GM10266 (cell line): ENCODE results near the gene PAF1.
"Not testable (repeated sequence)": the region's sequence is repeated elsewhere in the genome, so short reads cannot be mapped to it uniquely, and the experiment has no call there.

Experiments
- DNase-seq: peaks from one replicate; pipeline ENCODE4 v3.0.0; 2012; ENCODE audit errors: extremely low spot score
- CTCF ChIP-seq: IDR thresholded peaks from 2 replicates; pipeline ENCODE4 v1.5.1; 2012; ENCODE audit warnings: mild to moderate bottlenecking, low read depth; ENCODE audit not compliant: control insufficient read depth, insufficient read depth; ENCODE audit errors: missing control alignments

The PAF1 gene

DNA sequence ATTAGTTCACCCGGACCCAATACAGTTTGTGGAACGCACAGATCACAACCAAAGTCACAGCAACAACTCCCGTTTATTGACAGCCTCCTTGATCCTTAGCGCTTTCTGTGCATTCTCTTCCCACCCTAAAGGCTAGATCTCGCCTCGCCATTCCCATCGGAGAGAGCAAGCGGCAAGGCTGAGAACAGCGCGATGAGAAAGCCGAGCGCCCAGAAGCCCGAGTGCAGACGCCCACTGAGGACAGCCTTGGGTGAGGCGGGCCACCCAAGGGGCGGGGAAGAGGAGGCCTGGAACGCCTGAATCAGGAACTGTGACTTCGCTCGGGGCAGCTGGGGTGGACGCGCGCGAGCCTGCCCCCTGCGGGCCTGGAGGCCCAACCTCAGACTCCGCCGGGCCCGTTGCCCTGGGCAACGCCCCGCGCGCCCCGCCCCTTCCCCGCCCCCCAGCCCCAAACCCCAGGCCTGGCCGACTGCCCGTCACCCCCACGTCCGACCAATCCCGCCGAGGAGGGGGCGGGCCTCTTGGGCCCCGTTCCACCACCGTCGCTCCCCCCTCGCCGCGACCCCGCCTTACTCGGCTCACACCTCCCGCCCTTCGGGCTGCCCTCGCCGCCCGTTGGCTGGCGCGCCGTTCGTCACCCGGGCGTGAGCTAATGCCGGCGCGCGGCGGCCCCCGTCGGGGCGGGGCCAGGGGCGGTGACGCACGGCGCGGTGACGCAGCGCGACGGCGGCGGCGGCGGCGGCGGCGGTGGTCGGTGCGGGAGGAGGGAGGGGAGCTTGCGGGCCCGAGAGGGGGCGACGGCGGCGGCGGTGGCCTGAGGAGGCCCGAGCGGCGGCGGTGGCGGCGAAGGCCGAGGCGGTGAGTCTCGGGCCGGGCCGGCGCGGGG is 48.9 kb downstream of the PAF1 start, which contains the start of gene SAMD4B:
TSS of gene SAMD4B (plus strand) at position 703 of the 886 bp plus-strand sequence. CDS start 14,473 bp downstream, outside the sequence.
- peak; percentile 85 for TF ChIP-seq CTCF

DNA sequence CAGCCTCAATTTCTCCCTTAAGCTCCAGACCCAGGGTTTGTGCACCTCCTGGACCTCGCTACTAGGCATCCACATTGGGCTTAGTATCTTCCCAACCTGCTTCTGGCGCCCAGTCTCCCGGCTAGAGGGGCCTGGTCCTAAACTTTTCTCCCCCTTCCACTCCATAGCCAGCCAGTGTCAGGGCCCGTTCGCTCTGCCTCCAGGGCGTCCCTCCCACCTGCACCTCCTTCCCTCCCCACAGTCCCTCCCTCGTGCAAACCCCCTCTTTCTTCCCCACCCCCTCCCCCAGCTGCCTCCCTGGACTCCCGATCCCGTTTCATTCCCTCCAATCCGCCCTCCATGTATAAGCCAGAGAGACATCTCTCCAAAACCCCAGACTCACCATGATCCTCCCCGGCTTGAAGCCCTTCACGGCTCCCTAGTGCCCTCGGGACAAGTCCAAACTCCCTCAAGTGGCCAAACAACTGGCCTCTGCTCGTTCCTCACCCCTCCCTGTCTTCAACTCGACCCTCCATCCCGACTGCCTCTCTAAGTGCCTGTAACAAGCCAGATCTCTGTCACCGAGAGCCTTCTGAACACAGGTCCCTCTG is 49.7 kb downstream of the PAF1 start:
- DNase-seq: no peak
- no peak for TF ChIP-seq CTCF

More for the DNA sequence above, 48.9 kb downstream of the PAF1 start, which contains the start of gene SAMD4B:
- peak; percentile 99 for DNase-seq

DNA sequence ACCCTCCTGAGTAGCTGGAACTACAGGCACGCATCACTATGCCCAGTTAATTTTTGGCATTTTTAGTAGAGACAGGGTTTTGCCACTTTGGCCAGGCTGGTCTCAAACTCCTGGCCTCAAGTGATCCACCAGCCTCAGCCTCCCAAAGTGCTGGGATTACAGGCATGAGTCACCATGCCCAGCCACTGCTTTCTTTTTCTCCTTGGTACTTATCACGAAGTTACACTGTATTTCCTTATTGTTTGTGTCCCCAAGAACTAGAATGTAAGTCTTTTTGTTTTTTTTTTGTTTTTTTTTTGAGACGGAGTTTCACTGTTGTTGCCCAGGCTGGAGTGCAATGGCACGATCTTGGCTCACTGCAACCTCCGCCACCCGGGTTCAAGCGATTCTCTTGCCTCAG is 50.8 kb downstream of the PAF1 start:
- DNase-seq: not testable (repeated sequence)

DNA sequence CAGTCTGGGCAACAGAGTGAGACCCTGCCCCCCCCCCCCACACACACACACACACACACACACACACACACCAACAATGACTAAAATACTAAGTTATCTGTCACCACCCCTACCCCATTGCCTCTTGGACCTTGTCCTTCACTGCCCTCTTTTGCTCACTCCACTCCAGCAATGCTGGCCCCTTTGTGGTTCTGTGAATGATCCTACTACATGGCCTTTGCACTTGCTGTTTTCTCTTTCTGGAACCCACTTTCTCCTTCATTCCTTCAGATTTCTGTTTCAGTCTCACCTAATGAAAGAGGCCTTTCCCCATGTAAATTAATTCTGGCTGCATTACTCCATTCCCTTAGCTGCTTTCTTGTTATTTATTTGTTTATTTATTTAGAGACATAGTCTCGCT is 51.2 kb downstream of the PAF1 start:
- DNase-seq: no peak
- TF ChIP-seq CTCF: no peak

DNA sequence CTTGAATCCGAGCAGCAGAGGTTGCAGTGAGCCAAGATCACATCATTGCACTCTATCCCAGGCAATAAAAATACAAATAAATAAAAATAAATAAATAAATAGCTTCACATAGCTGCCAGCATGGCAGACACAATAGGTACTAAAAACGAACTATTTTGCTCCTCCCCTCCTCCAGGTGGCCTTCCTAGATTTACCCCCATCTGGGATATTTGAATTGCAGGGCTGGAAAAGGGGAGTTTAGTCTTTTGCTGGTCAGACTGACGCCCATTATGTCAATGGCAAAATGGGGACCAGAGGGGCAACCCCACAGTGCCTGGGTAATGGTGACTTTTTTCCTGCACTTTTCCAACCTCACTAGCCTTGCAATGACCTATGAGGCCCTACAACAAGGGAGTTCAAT is 54.4 kb downstream of the PAF1 start:
- TF ChIP-seq CTCF: no peak
- DNase-seq: no peak
